ENCODE data around the gene CD8B2.
"Not testable (repeated sequence)": the region's sequence is repeated elsewhere in the genome, so short reads cannot be mapped to it uniquely, and the experiment has no call there.

The CD8B2 gene

GRCh38 chr2:106551417-106552130 lies 64.4 kb downstream of the CD8B2 start:
- DNase-seq (ENCODE audit: low read depth, low spot score): no peak

DNA sequence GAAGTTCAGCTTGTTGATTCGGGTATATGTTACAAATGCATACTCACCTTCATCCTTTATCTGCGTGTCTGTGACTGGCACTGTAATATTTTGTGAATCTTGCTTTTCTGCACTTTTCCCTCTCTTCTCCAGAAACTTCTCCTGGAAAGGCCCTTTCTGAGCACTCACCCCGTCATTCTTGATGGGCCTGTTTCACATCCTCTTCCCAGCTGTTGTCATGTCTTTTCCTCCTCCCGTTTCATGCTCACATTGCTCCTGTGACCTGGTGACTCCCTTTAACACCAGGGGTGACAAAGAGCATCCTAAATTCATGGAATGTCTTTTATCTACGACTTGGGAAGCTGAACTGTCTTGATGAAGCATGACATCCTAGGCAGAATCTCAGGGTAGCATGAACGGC lies 65.8 kb downstream of the CD8B2 start:
- no peak for DNase-seq (ENCODE audit: low read depth, low spot score)

GRCh38 chr2:106553321-106553720 lies 66.2 kb downstream of the CD8B2 start:
- DNase-seq (ENCODE audit: low read depth, low spot score): no peak

GRCh38 chr2:106554411-106554810 lies 67.2 kb downstream of the CD8B2 start:
- no peak for DNase-seq (ENCODE audit: low read depth, low spot score)

GRCh38 chr2:106555053-106555452 lies 67.9 kb downstream of the CD8B2 start:
- DNase-seq (ENCODE audit: low read depth, low spot score): no peak

- not testable (repeated sequence) for DNase-seq (ENCODE audit: low read depth, low spot score)
These were observed 72.6 kb downstream of the CD8B2 start for GRCh38 chr2:106559786-106560185.

DNA sequence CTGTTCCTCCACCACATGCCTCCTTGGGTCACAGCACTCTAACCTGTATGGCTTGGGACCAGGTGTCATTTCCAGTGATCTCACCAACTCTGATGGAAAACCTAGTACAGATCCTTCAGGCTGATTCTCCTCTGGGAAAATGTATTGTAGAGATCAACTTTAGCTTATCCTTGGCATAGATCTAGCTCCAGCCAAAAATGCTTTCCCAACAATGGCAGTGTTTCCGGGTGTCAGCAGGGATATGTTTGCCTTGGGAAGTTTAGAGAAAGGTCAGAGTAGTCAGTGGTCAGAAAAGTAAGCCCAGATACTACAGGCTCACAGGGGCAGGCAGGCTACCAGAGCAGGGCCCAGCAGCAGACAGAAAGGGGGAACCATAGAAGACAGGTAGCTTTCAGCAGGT lies 73.6 kb downstream of the CD8B2 start:
- no peak for DNase-seq (ENCODE audit: low read depth, low spot score)

- DNase-seq (ENCODE audit: low read depth, low spot score): no peak
These were observed 74.2 kb downstream of the CD8B2 start for GRCh38 chr2:106561356-106561755.

DNA sequence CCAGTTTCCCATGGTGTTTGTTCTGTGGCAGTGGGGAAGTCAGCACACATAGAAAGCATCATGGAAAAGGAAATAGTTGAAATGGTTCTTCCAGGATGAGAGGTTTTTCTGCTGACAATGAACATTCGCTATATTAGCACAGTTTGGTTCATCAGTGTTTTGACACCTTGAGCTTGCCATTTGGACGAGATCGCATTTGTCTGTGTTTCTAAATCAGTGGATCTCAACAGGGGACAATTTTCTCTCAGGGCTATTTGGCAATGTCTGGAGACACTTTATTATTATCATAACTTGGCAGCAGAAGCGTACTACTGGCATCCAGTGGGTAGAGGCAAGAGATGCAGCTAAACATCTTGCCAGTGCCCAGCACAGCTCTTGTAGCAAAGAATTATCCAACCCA lies 74.6 kb downstream of the CD8B2 start:
- DNase-seq (ENCODE audit: low read depth, low spot score): no peak

GRCh38 chr2:106562268-106563186 lies 75.4 kb downstream of the CD8B2 start:
- DNase-seq (ENCODE audit: low read depth, low spot score): no peak

- no peak for DNase-seq (ENCODE audit: low read depth, low spot score)
These were observed 76.0 kb downstream of the CD8B2 start for GRCh38 chr2:106563195-106563594.

- DNase-seq (ENCODE audit: low read depth, low spot score): no peak
These were observed 78.4 kb downstream of the CD8B2 start for GRCh38 chr2:106565599-106565998.

DNA sequence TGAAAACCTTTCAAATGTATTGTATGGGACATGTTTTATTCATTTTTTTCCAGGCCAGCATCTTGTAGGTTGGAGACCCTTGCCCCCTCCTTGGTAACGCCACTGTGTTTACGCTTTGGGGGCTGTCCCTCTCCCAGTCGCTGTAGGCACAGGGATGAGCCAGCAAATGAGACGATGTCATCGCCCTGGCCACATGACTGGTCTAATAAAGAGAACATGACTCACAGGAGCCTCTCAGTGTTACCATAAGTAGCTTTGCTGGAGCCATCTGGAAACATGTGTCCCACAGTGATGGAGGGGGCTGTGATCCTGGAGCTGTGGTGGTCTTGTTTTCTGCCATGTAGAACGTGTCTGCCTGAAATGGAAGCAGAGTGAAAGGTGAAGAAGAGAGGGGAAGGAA lies 78.9 kb downstream of the CD8B2 start:
- no peak for DNase-seq (ENCODE audit: low read depth, low spot score)

DNA sequence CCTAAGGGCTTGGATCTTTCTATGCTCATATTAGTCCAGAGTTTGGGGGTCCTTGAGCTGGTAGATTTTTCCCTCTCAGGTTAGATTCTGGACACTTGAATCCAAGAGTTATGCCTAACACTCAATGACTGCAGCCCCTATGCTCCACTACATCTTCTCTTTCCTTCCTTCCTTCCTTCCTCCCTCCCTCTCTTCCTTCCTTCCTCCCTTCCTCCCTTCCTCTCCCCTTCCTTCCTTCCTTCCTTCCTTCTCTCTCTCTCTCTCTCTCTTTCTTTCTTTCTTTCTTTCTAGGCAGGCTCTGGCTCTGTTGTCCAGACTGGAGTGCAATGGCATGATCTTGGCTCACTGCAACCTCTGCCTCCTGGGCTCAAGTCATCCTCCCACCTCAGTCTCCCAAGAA lies 79.3 kb downstream of the CD8B2 start:
- DNase-seq (ENCODE audit: low read depth, low spot score): not testable (repeated sequence)

- no peak for DNase-seq (ENCODE audit: low read depth, low spot score)
These were observed 83.2 kb downstream of the CD8B2 start for GRCh38 chr2:106570316-106570715.

All from astrocyte of the hippocampus (primary cell).